Lung (tissue), 12 donors: Measurements from ENCODE around the gene VPS13D. TPM values are rescaled to one million over a fixed set of nuclear protein-coding genes. Genes with fewer than 3 reads are reported as not detected.

Experiments
- ATAC-seq: fragments of 200-7000 bp; cut with Tn5 transposase; one replicate; pipeline ENCODE4 v1.9.1; 2020; ENCODE audit warnings: moderate number of reproducible peaks; ENCODE audit not compliant: insufficient read depth, low FRiP score
- DNase-seq, 3 donors: peaks; one replicate each; pipeline ENCODE4 v3.0.0-alpha.2; 2013 to 2017
- H3K27ac ChIP-seq, 2 donors: one replicate each; pipeline ENCODE4 v1.5.1; 2013; ENCODE audit warnings: mild to moderate bottlenecking in 2 of 2, moderate library complexity in 2 of 2, control low read depth in 1 of 2, inconsistent platforms in 1 of 2, low read depth in 1 of 2, low read length in 1 of 2
- H3K27me3 ChIP-seq, 3 donors: one replicate each; pipeline ENCODE4 v1.5.1; 2013; ENCODE audit warnings: low read length in 2 of 3; ENCODE audit not compliant: control insufficient read depth in 3 of 3, insufficient read depth in 3 of 3
- H3K36me3 ChIP-seq, 4 donors: one replicate each; pipeline ENCODE4 v1.5.1; 2013; ENCODE audit warnings: low read length in 4 of 4, mild to moderate bottlenecking in 1 of 4, moderate library complexity in 1 of 4; ENCODE audit not compliant: control insufficient read depth in 4 of 4, insufficient read depth in 4 of 4
- H3K4me1 ChIP-seq, 5 donors: one replicate each; pipeline ENCODE4 v1.5.1; 2013; ENCODE audit warnings: low read length in 5 of 5, mild to moderate bottlenecking in 2 of 5, moderate library complexity in 1 of 5; ENCODE audit not compliant: control insufficient read depth in 5 of 5, insufficient read depth in 5 of 5
- H3K4me3 ChIP-seq: one replicate; pipeline ENCODE4 v1.5.1; 2013; ENCODE audit warnings: mild to moderate bottlenecking, control low read depth, moderate library complexity
- H3K9ac ChIP-seq, 2 donors: one replicate each; pipeline ENCODE4 v1.5.1; 2013; ENCODE audit warnings: low read length in 2 of 2, control low read depth in 1 of 2; ENCODE audit not compliant: insufficient read depth in 1 of 2
- H3K9me3 ChIP-seq, 4 donors: one replicate each; pipeline ENCODE4 v1.5.1; 2013; ENCODE audit warnings: low read length in 3 of 4, mild to moderate bottlenecking in 1 of 4, moderate library complexity in 1 of 4; ENCODE audit not compliant: control insufficient read depth in 4 of 4, insufficient read depth in 3 of 4
- WGBS, 2 donors: extraction: QIAGEN DNeasy Blood & Tissue Kit; methylation state at CpG; one replicate each; pipeline ENCODE4 v1.1.7; 2013; 5-methylcytosine and 5-hydroxymethylcytosine counted together
- polyA plus RNA-seq, 2 donors: library from polyadenylated mRNA; stranded (reverse); fragments of 200-250 nt; gene quantifications; one replicate each; pipeline ENCODE4 v1.2.1, GENCODE V29; 2013
- total RNA-seq, 2 donors: library from RNA; depleted of rRNA in 1 of 2; stranded (reverse); fragments of >200 nt in 1 of 2; gene quantifications; one replicate each; pipeline ENCODE4 v1.2.1, GENCODE V29; 2014 to 2021
- TF ChIP-seq, protein P1 (sequence below): IDR thresholded peaks from 2 replicates; pipeline ENCODE4 v1.5.1; 2012; ENCODE audit warnings: mild to moderate bottlenecking; ENCODE audit errors: control extremely low read depth, extremely low read depth
- donor health status: control.
- donor health status: control.
- donor health status: Bipolar disorder and iron deficiency.
- donor health status: healthy.
- donor health status: DM: yes; HTN: yes; CAD: no.

Gene VPS13D
- total and polyA plus RNA-seq, 4 donors = 18.4 to 76.0 (median 37.5) TPM

DNA sequence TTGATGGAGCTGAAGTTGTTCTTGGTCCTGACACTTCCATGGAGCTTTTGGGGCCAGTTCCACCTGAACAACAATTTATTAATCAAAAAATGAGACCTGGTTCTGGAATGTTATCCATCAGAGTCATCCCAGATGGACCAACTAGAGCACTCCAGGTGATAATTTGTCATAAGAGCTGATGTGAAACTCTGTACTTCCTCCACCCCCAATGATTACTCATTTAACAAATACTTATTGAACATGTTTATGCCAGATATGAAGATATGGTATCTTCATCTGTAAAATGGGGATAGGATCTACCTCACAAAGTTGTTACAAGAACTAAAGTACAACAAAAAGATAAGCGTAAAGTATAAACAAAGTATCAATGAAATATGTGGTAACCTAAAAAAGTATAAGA lies 153.2 kb downstream of the VPS13D start:
- Histone ChIP-seq H3K9ac (no peak overlapping the region), H3K36me3 (peaks cover 20 to 59% (median 38%) of the 10 kb centered on the region in 4 donors), H3K27ac (no peak overlapping the region), H3K4me1 (peaks cover 2 to 13% (median 4%) of the 10 kb centered on the region in 5 donors), H3K4me3 (no peak overlapping the region), H3K9me3 (peaks cover 0 to 10% (median 2%) of the 10 kb centered on the region in 4 donors), H3K27me3 (no peaks in the 10 kb centered on the region)
- ATAC-seq (no peak), DNase-seq (no peak)
- WGBS, 2 donors = 98 to 100% methylated on average over 1 of the region's 1 CpG
- TF ChIP-seq, protein P1, sequence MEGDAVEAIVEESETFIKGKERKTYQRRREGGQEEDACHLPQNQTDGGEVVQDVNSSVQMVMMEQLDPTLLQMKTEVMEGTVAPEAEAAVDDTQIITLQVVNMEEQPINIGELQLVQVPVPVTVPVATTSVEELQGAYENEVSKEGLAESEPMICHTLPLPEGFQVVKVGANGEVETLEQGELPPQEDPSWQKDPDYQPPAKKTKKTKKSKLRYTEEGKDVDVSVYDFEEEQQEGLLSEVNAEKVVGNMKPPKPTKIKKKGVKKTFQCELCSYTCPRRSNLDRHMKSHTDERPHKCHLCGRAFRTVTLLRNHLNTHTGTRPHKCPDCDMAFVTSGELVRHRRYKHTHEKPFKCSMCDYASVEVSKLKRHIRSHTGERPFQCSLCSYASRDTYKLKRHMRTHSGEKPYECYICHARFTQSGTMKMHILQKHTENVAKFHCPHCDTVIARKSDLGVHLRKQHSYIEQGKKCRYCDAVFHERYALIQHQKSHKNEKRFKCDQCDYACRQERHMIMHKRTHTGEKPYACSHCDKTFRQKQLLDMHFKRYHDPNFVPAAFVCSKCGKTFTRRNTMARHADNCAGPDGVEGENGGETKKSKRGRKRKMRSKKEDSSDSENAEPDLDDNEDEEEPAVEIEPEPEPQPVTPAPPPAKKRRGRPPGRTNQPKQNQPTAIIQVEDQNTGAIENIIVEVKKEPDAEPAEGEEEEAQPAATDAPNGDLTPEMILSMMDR = no peak

DNA sequence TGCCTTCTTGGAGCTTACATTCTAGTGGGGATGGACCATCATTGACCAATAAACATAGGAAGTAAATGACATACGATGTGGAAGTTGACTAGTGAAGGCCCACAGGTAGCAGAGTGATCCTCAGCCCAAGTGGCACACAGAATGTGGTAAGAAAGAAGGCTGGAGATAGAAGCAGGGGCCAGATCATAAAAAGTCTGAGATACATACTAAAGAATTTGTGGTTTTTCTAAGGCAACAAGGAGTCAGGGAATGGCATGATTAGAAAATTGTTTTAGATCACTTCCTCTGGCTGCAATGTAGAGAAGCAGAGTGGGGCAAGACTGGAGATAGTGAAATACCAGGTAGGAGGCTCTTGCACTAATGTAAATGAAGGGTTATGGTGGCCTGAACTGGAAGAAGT lies 154.0 kb downstream of the VPS13D start:
- DNase-seq = no peak
- Histone ChIP-seq H3K9ac (no peak overlapping the region), H3K27ac (no peak overlapping the region), H3K36me3 (peaks cover 20 to 56% (median 40%) of the 10 kb centered on the region in 4 donors), H3K27me3 (no peaks in the 10 kb centered on the region), H3K4me1 (peaks cover 2 to 13% (median 4%) of the 10 kb centered on the region in 5 donors), H3K9me3 (peaks cover 0 to 10% (median 2%) of the 10 kb centered on the region in 4 donors), H3K4me3 (no peak overlapping the region)
- WGBS, 2 donors = 80 to 97% methylated on average over 1 of the region's 1 CpG
- TF ChIP-seq, protein P1 = no peak
- ATAC-seq = no peak

- H3K4me3 ChIP-seq = no peak overlapping the region
- H3K9ac ChIP-seq = no peak overlapping the region
- peaks cover 21 to 49% (median 38%) of the 10 kb centered on the region in 4 donors for H3K36me3 ChIP-seq
- peaks cover 0 to 10% (median 2%) of the 10 kb centered on the region in 4 donors for H3K9me3 ChIP-seq
- peaks cover 2 to 13% (median 4%) of the 10 kb centered on the region in 5 donors for H3K4me1 ChIP-seq
- ATAC-seq = no peak
- no peak for DNase-seq
- H3K27me3 ChIP-seq = no peaks in the 10 kb centered on the region
- no peak overlapping the region for H3K27ac ChIP-seq
- TF ChIP-seq, protein P1 = no peak
- WGBS, 2 donors = 77 to 86% methylated on average over 8 of the region's 8 CpGs
Measured at GRCh38 chr1:12384836-12385456, 155.1 kb downstream of the VPS13D start.
